Raji (cell line): ENCODE results near the gene TUBA1A.

Experiments
- POLR2A ChIP-seq: IDR thresholded peaks from 2 replicates; pipeline ENCODE4 v1.6.1; 2011; ENCODE audit warnings: low read depth, low read length, control low read depth; ENCODE audit not compliant: insufficient read depth

The TUBA1A gene

DNA sequence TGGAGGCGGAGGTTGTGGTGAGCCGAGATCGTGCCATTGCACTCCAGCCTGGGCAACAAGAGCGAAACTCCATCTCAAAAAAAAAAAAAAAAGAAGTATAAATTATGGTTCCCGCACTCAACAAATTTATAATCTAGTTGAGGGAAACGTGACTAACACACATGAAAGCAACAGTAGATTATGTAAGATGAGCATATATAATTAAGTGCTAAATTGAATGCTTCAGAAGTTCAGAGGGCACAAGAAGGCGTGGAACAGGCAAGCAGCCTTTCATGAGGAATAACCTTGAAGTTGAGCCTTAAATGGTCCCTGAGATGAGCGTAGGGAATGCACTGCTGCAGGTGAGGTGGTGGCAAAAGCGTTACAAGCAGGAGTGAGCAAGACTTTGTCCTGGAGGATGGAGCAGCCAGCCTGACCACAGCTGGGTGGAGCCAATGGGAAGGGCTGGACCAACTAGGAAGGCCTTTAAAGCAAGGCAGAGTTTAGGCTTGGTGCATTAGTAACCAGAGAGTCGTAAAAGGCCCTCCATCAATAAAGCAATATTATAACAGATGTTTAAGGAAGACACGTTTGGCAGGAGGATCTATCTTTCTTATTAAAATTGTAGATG, 30.6 kb upstream of the TUBA1A start:
- TF ChIP-seq POLR2A = no peak

DNA sequence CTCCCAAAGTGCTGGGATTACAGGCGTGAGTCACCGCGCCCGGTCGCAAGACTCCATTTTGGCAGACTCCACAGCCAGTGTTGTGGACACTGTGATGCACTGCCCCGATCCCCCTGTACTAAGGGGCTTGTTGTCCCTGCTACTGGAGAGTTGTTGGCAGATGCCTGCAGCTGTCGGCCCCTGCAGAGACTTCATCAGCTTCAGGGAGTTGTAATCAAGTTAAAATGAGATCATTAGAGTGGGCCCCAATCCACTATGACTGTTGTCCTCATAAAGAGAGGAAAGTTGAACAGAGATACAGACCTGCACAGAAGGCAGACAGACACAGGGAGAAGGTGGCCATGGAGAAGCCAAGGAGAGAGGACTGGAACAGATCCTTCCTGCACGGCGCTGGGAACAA, 23.7 kb upstream of the TUBA1A start:
- no peak for TF ChIP-seq POLR2A

DNA sequence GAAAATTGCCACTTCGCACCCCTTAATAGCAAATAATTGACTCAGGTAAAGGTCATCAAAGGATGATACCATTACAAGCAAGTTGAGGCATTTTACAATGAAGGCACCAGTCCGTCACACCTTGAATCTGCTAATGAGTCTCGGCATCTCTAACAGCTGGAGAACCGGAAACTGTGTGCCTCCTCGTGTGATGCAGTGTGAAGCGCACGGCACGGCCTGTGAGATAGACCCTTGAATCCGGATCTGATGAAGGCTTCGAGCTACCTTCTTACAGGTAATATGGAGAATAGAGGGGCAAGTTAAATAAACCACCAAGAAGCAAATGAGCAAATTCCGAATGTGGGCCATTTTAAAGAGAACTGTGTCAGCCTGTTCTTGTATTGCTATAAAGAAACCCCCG, 19.8 kb upstream of the TUBA1A start:
- no peak for TF ChIP-seq POLR2A

DNA sequence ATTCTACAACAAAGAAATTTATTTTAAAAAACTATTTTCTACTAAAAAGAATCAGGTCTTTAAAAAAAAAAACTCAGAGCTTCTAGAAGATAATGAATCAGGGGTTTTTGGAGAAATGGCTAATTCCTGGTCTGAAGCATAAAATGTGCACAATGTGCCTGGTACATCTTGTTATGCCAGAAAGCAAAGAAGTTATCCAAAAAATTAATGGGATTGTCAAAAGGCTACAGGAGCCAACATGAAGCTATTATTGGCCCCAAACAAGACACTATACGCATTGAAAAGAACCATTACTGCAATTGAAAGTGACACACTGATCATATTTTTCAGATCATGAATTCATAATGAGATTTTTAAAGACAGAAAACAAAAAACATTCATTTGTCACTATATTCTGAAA, 19.3 kb upstream of the TUBA1A start:
- TF ChIP-seq POLR2A = no peak

GRCh38 chr12:49206389-49206788, 17.5 kb upstream of the TUBA1A start:
- TF ChIP-seq POLR2A = no peak

DNA sequence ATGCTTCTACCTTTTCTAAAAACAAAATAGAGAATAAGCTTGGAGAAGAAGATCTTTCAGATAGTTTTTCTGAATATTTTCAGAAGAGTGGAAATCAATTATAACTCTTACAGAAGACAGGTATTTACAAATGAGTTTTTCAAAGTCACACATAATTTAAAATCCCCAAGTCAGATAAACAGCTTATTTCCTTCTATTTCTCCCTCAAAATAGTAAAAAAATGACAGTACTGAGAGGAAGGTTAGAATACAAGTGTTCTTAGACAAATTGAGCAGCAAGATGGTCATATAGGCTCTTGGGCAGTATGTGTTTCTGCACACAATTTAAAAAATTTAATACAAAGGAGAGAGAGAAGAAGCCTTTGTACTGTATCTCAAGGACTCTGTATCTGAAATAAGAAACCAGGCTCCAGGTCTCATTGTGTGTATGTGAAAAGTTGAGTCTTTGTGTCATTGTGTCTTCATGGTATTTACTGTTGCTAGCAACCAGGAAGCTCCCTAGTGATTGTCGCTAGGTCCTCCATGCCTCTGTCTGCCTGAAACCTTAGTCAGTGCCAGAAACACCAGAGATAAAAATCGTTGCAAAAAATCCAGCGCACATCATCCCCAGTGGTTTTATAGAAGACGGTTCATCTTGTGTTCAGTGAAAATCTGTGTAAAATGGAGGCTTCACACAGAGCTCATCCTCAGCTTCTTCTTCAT, 12.9 kb upstream of the TUBA1A start:
- no peak for TF ChIP-seq POLR2A

DNA sequence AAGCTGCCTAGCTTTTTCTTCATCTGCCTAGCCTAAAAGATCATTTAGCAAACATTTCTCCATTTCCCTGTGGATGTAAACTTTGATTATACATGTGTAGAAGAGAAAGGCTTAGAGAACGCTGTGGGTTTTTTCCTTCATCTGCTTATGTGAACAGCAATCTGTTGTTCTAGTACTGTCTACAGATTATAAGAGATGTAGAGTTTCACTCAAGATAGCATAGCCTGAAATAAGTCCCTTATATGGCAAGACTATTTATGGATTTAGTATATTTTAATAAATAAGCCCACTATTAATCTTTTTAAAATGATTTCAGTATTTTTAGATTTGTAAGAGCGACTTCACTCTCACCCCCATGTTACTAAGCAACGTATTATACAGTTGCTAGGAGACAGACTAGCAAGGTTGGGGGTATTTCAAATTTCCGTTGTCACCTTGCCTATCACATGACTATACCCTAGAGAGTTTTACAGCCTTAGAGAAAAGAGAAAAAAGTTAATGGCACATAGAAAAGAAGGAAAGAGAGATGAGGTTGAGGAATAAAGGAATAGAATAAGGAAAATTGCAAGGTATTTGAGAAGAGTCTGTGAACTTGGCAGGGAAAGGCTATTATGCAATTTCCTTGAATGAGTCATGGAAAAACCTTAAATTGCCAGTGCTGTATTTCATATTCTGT, 12.2 kb upstream of the TUBA1A start:
- TF ChIP-seq POLR2A = no peak

- TF ChIP-seq POLR2A = no peak
Measured at GRCh38 chr12:49198431-49199155, 9.7 kb upstream of the TUBA1A start.

DNA sequence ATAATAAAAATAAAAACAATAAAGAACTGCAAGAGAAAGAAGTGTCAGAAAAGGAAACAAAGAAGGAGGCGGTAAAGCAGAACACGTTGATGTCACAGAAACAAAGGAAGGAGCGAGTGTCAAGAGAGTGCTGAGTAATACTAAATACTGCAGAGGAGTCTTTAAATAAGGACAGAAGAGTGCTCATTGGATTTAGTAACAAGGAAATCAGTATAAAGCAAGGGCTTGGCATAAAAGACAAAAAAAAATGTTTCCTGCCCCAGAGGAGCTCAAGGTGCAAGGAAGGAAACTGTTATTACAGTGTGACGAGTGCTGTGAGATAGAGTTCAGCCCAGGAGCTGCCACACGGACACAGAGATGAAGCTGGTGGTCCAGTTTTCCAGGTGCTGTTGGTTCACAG, 8.4 kb upstream of the TUBA1A start:
- TF ChIP-seq POLR2A = no peak

- TF ChIP-seq POLR2A = no peak
Measured at GRCh38 chr12:49195736-49196135, 6.9 kb upstream of the TUBA1A start.

- no peak for TF ChIP-seq POLR2A
Measured at GRCh38 chr12:49190974-49191373, 2.1 kb upstream of the TUBA1A start.

GRCh38 chr12:49189731-49190716, 1.1 kb upstream of the TUBA1A start:
- no peak for TF ChIP-seq POLR2A

GRCh38 chr12:49188201-49188915, 522 bp downstream of the TUBA1A start:
- TF ChIP-seq POLR2A = no peak

GRCh38 chr12:49187184-49187583, 1.7 kb downstream of the TUBA1A start:
- TF ChIP-seq POLR2A = no peak
